Smooth muscle cell (in vitro differentiated cells): ENCODE results near the gene KCNIP4. TPM values are rescaled to one million over a fixed set of nuclear protein-coding genes. Genes with fewer than 3 reads are reported as not detected.

Experiments used
- DNase-seq: peaks from one replicate; lab custom pipeline; 2025; ENCODE audit not compliant: unreplicated experiment; lab: John Stamatoyannopoulos, UW
- H2AFZ ChIP-seq: fragments of 200-600 bp; sonication (generic); 2 replicates; pipeline ENCODE4 v1.6.0; 2016; ENCODE audit warnings: antibody characterized with exemption, low read depth, mild to moderate bottlenecking
- H3F3A ChIP-seq: fragments of 200-600 bp; sonication (generic); 2 replicates; pipeline ENCODE4 v1.6.0; 2017; ENCODE audit warnings: antibody characterized with exemption, low read depth
- H3K27ac ChIP-seq: fragments of 200-600 bp; sonication (generic); 2 replicates; pipeline ENCODE4 v1.5.1; 2016; ENCODE audit warnings: low read depth, mild to moderate bottlenecking
- H3K27me3 ChIP-seq: fragments of 200-600 bp; sonication (generic); 2 replicates; pipeline ENCODE4 v1.6.1; 2016; ENCODE audit warnings: low read depth, mild to moderate bottlenecking
- H3K36me3 ChIP-seq: fragments of 200-600 bp; sonication (generic); 2 replicates; pipeline ENCODE4 v1.5.1; 2016; ENCODE audit warnings: low read depth
- H3K4me1 ChIP-seq: fragments of 200-600 bp; sonication (generic); 2 replicates; pipeline ENCODE4 v1.5.1; 2016; ENCODE audit warnings: low read depth
- H3K4me2 ChIP-seq: fragments of 200-600 bp; sonication (generic); 2 replicates; pipeline ENCODE4 v1.6.0; 2016; ENCODE audit warnings: mild to moderate bottlenecking
- H3K4me3 ChIP-seq: fragments of 200-600 bp; sonication (generic); 2 replicates; pipeline ENCODE4 v1.5.1; 2016; ENCODE audit warnings: mild to moderate bottlenecking
- H3K79me2 ChIP-seq: fragments of 200-600 bp; sonication (generic); 2 replicates; pipeline ENCODE4 v1.6.0; 2016; ENCODE audit warnings: low read depth, mild to moderate bottlenecking
- H3K9ac ChIP-seq: fragments of 200-600 bp; sonication (generic); 2 replicates; pipeline ENCODE4 v1.6.0; 2016; ENCODE audit warnings: low read depth
- H3K9me3 ChIP-seq: fragments of 200-600 bp; sonication (generic); replicated peaks from 2 replicates; pipeline ENCODE4 v1.5.1; 2016; ENCODE audit warnings: low read depth
- H4K20me1 ChIP-seq: fragments of 200-600 bp; sonication (generic); 2 replicates; pipeline ENCODE4 v1.6.0; 2016; ENCODE audit warnings: low read depth
- CTCF ChIP-seq: fragments of 200-600 bp; sonication (generic); IDR thresholded peaks from 2 replicates; pipeline ENCODE4 v1.5.1; 2017; ENCODE audit warnings: borderline replicate concordance, mild to moderate bottlenecking, antibody characterized with exemption; ENCODE audit not compliant: insufficient read depth, poor library complexity, severe bottlenecking
- WGBS: methylation state at CpG from one replicate; pipeline ENCODE4 v1.1.7; 2016; ENCODE audit warnings: low lambda C conversion rate; 5-methylcytosine and 5-hydroxymethylcytosine counted together
- polyA plus RNA-seq: library from polyadenylated mRNA; unstranded; fragments of >200 nt; fragmentation: Nextera tagmentation; extraction: Ambion mirVana; gene quantifications from 2 replicates; pipeline ENCODE4 v1.2.1, GENCODE V29; 2016
- total RNA-seq: library from RNA; depleted of rRNA; stranded (reverse); fragments of >200 nt; gene quantifications from 2 replicates; pipeline ENCODE4 v1.2.3, GENCODE V29; 2014

Gene KCNIP4
- total and polyA plus RNA-seq, 2 experiments from 2014 or later, result 0.07 TPM; not detected in 1

GRCh38 chr4:21134994-21135393, 813.6 kb downstream of the KCNIP4 start:
- H3K9ac ChIP-seq, result no peak overlapping the region
- no peak overlapping the region for H2AFZ ChIP-seq
- no peak overlapping the region for H3K4me2 ChIP-seq
- H3K4me1 ChIP-seq, result no peaks in the 10 kb centered on the region
- H4K20me1 ChIP-seq, result no peaks in the 10 kb centered on the region
- H3K79me2 ChIP-seq, result no peaks in the 10 kb centered on the region
- DNase-seq, result no peak
- 90% methylated on average over 2 of the region's 2 CpGs for WGBS
- H3K4me3 ChIP-seq, result no peak overlapping the region
- H3K36me3 ChIP-seq, result no peaks in the 10 kb centered on the region
- peak; percentile 49 for TF ChIP-seq CTCF
- H3K27ac ChIP-seq, result no peak overlapping the region
- no peaks in the 10 kb centered on the region for H3F3A ChIP-seq
- H3K27me3 ChIP-seq, result no peaks in the 10 kb centered on the region
- H3K9me3 ChIP-seq, result no peaks in the 10 kb centered on the region

GRCh38 chr4:21130606-21131005, 818.0 kb downstream of the KCNIP4 start:
- H3K27ac ChIP-seq, result no peak overlapping the region
- no peak for DNase-seq
- H3K9ac ChIP-seq, result no peak overlapping the region
- H2AFZ ChIP-seq, result no peak overlapping the region
- no peaks in the 10 kb centered on the region for H3K79me2 ChIP-seq
- no peak overlapping the region for H3K4me3 ChIP-seq
- H3K4me2 ChIP-seq, result peak overlapping the region; percentile 53
- H3K27me3 ChIP-seq, result no peaks in the 10 kb centered on the region
- H3F3A ChIP-seq, result no peaks in the 10 kb centered on the region
- H4K20me1 ChIP-seq, result no peaks in the 10 kb centered on the region
- H3K9me3 ChIP-seq, result no peaks in the 10 kb centered on the region
- H3K4me1 ChIP-seq, result no peaks in the 10 kb centered on the region
- TF ChIP-seq CTCF, result no peak
- H3K36me3 ChIP-seq, result no peaks in the 10 kb centered on the region

GRCh38 chr4:21126014-21126512, 822.5 kb downstream of the KCNIP4 start:
- H3K27me3 ChIP-seq, result no peaks in the 10 kb centered on the region
- no peak for TF ChIP-seq CTCF
- H3K79me2 ChIP-seq, result no peaks in the 10 kb centered on the region
- H3K4me1 ChIP-seq, result no peaks in the 10 kb centered on the region
- no peaks in the 10 kb centered on the region for H3K9me3 ChIP-seq
- WGBS, result 39% methylated on average over 3 of the region's 3 CpGs
- no peaks in the 10 kb centered on the region for H3F3A ChIP-seq
- peak overlapping the region; percentile 16 for H3K4me2 ChIP-seq
- DNase-seq, result no peak
- H3K36me3 ChIP-seq, result no peaks in the 10 kb centered on the region
- no peak overlapping the region for H3K27ac ChIP-seq
- H2AFZ ChIP-seq, result peak overlapping the region; percentile 63
- no peak overlapping the region for H3K9ac ChIP-seq
- no peaks in the 10 kb centered on the region for H4K20me1 ChIP-seq
- H3K4me3 ChIP-seq, result no peak overlapping the region

- Histone ChIP-seq H3K27me3 (no peaks in the 10 kb centered on the region), H4K20me1 (no peaks in the 10 kb centered on the region), H3K9me3 (no peaks in the 10 kb centered on the region), H3F3A (peaks cover 3% of the 10 kb centered on the region), H3K79me2 (no peaks in the 10 kb centered on the region), H2AFZ (no peak overlapping the region), H3K4me3 (no peak overlapping the region), H3K27ac (no peak overlapping the region), H3K4me1 (no peaks in the 10 kb centered on the region), H3K36me3 (no peaks in the 10 kb centered on the region), H3K4me2 (no peak overlapping the region), H3K9ac (no peak overlapping the region)
- 56% methylated on average over 3 of the region's 3 CpGs for WGBS
- no peak for DNase-seq
- TF ChIP-seq CTCF, result no peak
Measured at GRCh38 chr4:21118301-21118700, 830.3 kb downstream of the KCNIP4 start.
